K562 (cell line): ENCODE measurements around the gene HOXB4. TPM values are rescaled to one million over a fixed set of nuclear protein-coding genes. Genes with fewer than 3 reads are reported as not detected.
A peak's percentile ranks its signal among the peaks of the same experiment; 100 is the strongest.

Experiments
- CBX3 ChIP-seq, 2 experiments: IDR thresholded peaks; 1 replicate in 1 of 2; 2 replicates in 1 of 2; pipeline ENCODE4 v1.6.1; 2012; ENCODE audit warnings: inconsistent platforms in 2 of 2, low read length in 2 of 2, borderline replicate concordance in 1 of 2, control low read depth in 1 of 2
- CLOCK ChIP-seq: fragments of 250-450 bp; sonication (Bioruptor Pico); IDR thresholded peaks from 2 replicates; pipeline ENCODE4 v1.4.0; 2020; ENCODE audit warnings: mild to moderate bottlenecking, moderate library complexity, borderline replicate concordance
- E2F3 ChIP-seq: fragments of 250-450 bp; sonication (Bioruptor Pico); IDR thresholded peaks from 2 replicates; pipeline ENCODE4 v1.4.0; 2020; ENCODE audit warnings: mild to moderate bottlenecking
- ESRRB ChIP-seq: fragments of 250-450 bp; sonication (Bioruptor Pico); IDR thresholded peaks from 2 replicates; pipeline ENCODE4 v1.5.0; 2020; ENCODE audit warnings: mild to moderate bottlenecking, moderate library complexity, borderline replicate concordance
- HDGF ChIP-seq: fragments of 450-650 bp; IDR thresholded peaks from 2 replicates; pipeline ENCODE4 v1.6.1; 2016
- HINFP ChIP-seq: fragments of 450-650 bp; conservative IDR thresholded peaks from 2 replicates; pipeline ENCODE4 v1.6.1; 2016; ENCODE audit warnings: missing genetic modification characterization, low read depth, mild to moderate bottlenecking, control low read depth, missing compliant biosample characterization
- KAT7 ChIP-seq: sonication (generic); formaldehyde crosslinking; IDR thresholded peaks from 2 replicates; pipeline ENCODE4 v1.8.0; 2022; ENCODE audit warnings: missing genetic modification reagents, mild to moderate bottlenecking, borderline replicate concordance
- NUFIP1 ChIP-seq: fragments of 450-650 bp; IDR thresholded peaks from 2 replicates; pipeline ENCODE4 v1.6.1; 2018; ENCODE audit not compliant: partially characterized antibody
- PHB ChIP-seq: fragments of 250-450 bp; sonication (Bioruptor Pico); IDR thresholded peaks from 2 replicates; pipeline ENCODE4 v1.5.0; 2021
- RBM22 ChIP-seq: fragments of 200-400 bp; formaldehyde crosslinking; IDR thresholded peaks from 2 replicates; pipeline ENCODE4 v1.6.1; 2018; ENCODE audit warnings: low read length, low read depth; ENCODE audit not compliant: poor library complexity, severe bottlenecking
- RCOR1 ChIP-seq, 2 experiments: IDR thresholded peaks; 2 replicates each; pipeline ENCODE4 v1.6.1; 2012; ENCODE audit warnings: low read depth in 2 of 2, low read length in 2 of 2, borderline replicate concordance in 1 of 2, improper control_type of control experiment in 1 of 2
- TEAD1 ChIP-seq, 2 experiments: fragments of 450-650 bp in 1 of 2; sonication (generic) in 1 of 2; formaldehyde crosslinking; IDR thresholded peaks; 2 replicates each; pipeline versions ENCODE4 v1.4.0 to v1.8.0; 2020 to 2022; ENCODE audit warnings: mild to moderate bottlenecking in 2 of 2, missing genetic modification reagents in 1 of 2
- THAP7 ChIP-seq: fragments of 250-450 bp; sonication (Bioruptor Pico); IDR thresholded peaks from 2 replicates; pipeline ENCODE4 v1.5.0; 2021
- ZBTB2 ChIP-seq: fragments of 450-650 bp; IDR thresholded peaks from 2 replicates; pipeline ENCODE4 v1.6.1; 2016; ENCODE audit warnings: antibody characterized with exemption
- ZC3H11A ChIP-seq: IDR thresholded peaks from 2 replicates; pipeline ENCODE4 v1.6.1; 2012; ENCODE audit warnings: low read depth, low read length, improper control_type of control experiment
- polyA plus RNA-seq, 8 experiments: library from polyadenylated mRNA; depleted of rRNA in 4 of 8; stranded (reverse) in 5 of 8; unstranded in 3 of 8; fragments of >200 nt; fragmentation: Nextera tagmentation in 2 of 8; fragmentation: Illumina TruSeq in 1 of 8; extraction: Ambion mirVana in 2 of 8; extraction: Trizol in 1 of 8; gene quantifications; 2 replicates each; pipeline versions ENCODE4 v1.2.1 to v1.2.3, GENCODE V29; 2011 to 2014; ENCODE audit warnings: inconsistent platforms in 1 of 8, missing spikeins in 1 of 8
- total RNA-seq, 7 experiments: library from RNA; depleted of rRNA in 6 of 7; stranded (reverse); fragments of >200 nt in 6 of 7; fragmentation: Illumina TruSeq in 2 of 7; extraction: Trizol in 2 of 7; gene quantifications; 2 replicates each; pipeline versions ENCODE4 v1.2.1 to v1.2.3, GENCODE V29; 2011 to 2021; ENCODE audit warnings: low replicate concordance in 1 of 7
- TF ChIP-seq, protein P1 (sequence below): sonication (generic); formaldehyde crosslinking; IDR thresholded peaks from 2 replicates; pipeline ENCODE4 v1.5.0; 2020; ENCODE audit warnings: missing genetic modification reagents
- TF ChIP-seq, protein P2 (sequence below): sonication (generic); formaldehyde crosslinking; IDR thresholded peaks from 2 replicates; pipeline ENCODE4 v1.8.1; 2023; ENCODE audit warnings: mild to moderate bottlenecking, missing genetic modification reagents

Gene HOXB4
- total and polyA plus RNA-seq, 9 of the 15 experiments (the other 6 are each of a cell fraction or from before 2014, with no cell fraction given): 1.6 to 34.9 (median 14.9) TPM

GRCh38 chr17:48584223-48584741 lies 6.1 kb upstream of the HOXB4 start (continued):
- TF ChIP-seq HINFP (no peak), THAP7 (CRISPR knock-in tag) (0 out of 2 replicates have a peak, but pooled peaks have one; percentile 13), ESRRB (CRISPR knock-in tag) (no peak), KAT7 (0 out of 2 replicates have a peak, but pooled peaks have one; percentile 40), TEAD1 (CRISPR knock-in tag; IDR thresholded peaks at IDR 0.05) (no peak), RBM22 (no peak), ZC3H11A (no peak), PHB (CRISPR knock-in tag) (no peak), NUFIP1 (no peak), ZBTB2 (no peak), CLOCK (CRISPR knock-in tag) (no peak), CBX3 (IDR thresholded peaks at IDR 0.05; ENCODE audit: borderline replicate concordance in 1 of 2, low read length in 2 of 2) (no peak), HDGF (no peak), E2F3 (no peak), RCOR1 (IDR thresholded peaks at IDR 0.05; ENCODE audit: borderline replicate concordance in 1 of 2, low read depth in 2 of 2, low read length in 2 of 2) (no peak)
- TF ChIP-seq, protein P1, sequence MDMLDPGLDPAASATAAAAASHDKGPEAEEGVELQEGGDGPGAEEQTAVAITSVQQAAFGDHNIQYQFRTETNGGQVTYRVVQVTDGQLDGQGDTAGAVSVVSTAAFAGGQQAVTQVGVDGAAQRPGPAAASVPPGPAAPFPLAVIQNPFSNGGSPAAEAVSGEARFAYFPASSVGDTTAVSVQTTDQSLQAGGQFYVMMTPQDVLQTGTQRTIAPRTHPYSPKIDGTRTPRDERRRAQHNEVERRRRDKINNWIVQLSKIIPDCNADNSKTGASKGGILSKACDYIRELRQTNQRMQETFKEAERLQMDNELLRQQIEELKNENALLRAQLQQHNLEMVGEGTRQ: no peak
- TF ChIP-seq, protein P2, sequence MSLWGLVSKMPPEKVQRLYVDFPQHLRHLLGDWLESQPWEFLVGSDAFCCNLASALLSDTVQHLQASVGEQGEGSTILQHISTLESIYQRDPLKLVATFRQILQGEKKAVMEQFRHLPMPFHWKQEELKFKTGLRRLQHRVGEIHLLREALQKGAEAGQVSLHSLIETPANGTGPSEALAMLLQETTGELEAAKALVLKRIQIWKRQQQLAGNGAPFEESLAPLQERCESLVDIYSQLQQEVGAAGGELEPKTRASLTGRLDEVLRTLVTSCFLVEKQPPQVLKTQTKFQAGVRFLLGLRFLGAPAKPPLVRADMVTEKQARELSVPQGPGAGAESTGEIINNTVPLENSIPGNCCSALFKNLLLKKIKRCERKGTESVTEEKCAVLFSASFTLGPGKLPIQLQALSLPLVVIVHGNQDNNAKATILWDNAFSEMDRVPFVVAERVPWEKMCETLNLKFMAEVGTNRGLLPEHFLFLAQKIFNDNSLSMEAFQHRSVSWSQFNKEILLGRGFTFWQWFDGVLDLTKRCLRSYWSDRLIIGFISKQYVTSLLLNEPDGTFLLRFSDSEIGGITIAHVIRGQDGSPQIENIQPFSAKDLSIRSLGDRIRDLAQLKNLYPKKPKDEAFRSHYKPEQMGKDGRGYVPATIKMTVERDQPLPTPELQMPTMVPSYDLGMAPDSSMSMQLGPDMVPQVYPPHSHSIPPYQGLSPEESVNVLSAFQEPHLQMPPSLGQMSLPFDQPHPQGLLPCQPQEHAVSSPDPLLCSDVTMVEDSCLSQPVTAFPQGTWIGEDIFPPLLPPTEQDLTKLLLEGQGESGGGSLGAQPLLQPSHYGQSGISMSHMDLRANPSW: no peak
- TF ChIP-seq, all 486 proteins: peak for 5
